Measurements from ENCODE around the gene CNN1. TPM values are rescaled to one million over a fixed set of nuclear protein-coding genes. Genes with fewer than 3 reads are reported as not detected.

The CNN1 gene
- total RNA-seq, 1 donor from 2014 or later: 27.7 TPM

DNA sequence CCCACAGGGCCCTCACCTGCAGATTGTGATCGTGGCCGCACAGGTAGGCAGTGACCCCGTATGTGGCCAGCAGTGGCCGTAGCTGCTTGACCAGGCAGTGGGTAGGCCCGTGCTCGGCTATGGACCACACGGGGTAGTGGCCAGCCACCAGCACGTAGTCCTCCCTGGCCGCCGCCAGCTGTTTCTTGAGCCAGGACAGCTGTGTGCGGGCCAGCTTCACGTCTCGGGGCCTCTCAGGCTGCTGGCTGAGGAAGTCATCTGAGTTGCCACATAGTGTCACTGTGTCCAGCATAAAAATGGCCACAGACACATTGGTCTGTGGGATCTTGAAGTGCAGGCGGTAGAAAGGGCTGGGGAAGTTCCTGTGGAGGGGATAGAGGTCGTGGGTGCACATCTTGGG lies 37.6 kb downstream of the CNN1 start:
- no peak overlapping the region for H3K27ac Mint-ChIP-seq
- no peak for DNase-seq (ENCODE audit: low spot score in 2 of 2, unreplicated experiment in 2 of 2)
- H3K9me3 Mint-ChIP-seq: no peaks in the 10 kb centered on the region
- no peaks in the 10 kb centered on the region for H3K36me3 Mint-ChIP-seq
- no peak for TF ChIP-seq CTCF (IDR thresholded peaks at IDR 0.05; ENCODE audit: unreplicated experiment)
- H3K4me1 Mint-ChIP-seq: no peaks in the 10 kb centered on the region
- peaks cover 12% of the 10 kb centered on the region for H3K27me3 Mint-ChIP-seq (ENCODE audit: low read depth)
- no peak overlapping the region for H3K4me3 Mint-ChIP-seq

DNA sequence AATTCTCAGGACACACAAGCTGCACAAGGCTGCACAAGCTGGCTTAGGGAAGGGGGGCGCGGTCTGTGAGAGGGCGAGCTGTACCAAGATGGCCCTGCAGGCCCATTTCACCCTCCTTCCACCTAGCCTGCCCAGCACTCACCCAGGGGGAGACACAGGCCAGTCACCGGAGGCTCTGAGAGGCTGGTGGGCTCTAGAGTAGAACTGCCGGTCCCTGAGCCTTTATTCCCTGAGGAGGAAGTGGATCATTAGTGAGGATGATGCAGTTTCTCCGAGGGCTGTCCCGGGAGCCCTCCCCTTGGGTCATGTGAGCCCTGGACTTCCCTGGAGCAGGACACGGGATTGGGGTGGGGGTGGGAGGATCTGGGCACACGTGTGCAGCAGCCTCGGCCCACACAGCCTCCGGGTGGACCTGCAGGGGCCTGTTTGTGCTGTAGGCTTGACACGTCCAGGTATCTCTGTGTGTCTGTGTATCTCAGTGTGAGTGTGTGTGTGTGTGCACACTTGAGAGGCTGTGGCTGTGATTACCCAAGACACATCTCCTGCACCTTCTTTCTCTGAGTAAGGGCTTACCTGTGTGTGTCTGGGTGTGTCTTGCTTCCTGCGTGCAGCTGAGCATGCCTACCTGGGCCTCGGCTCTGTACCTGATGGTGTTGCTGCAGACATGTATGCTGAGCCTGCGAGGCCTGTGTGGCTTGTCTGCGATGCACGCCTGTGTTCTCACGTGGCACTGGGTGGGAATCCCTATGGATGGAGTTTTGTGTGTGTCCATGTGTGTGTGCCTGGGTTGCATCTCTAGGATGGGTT lies 39.0 kb downstream of the CNN1 start, which contains the start of gene ACP5:
ACP5 (minus strand) TSS at position 195 of the 807 bp plus-strand sequence. CDS start 328 bp downstream, outside the sequence.
- H3K4me3 Mint-ChIP-seq: peak within 1 kb of the TSS; percentile 41
- peaks cover 12% of the 10 kb centered on the region for H3K27me3 Mint-ChIP-seq (ENCODE audit: low read depth)
- no peak within 1 kb of the TSS for H3K27ac Mint-ChIP-seq
- no peak for DNase-seq (ENCODE audit: low spot score in 2 of 2, unreplicated experiment in 2 of 2)
- no peak for TF ChIP-seq CTCF (IDR thresholded peaks at IDR 0.05; ENCODE audit: unreplicated experiment)
- H3K9me3 Mint-ChIP-seq: no peaks in the 10 kb centered on the region
- no peaks in the 10 kb centered on the region for H3K36me3 Mint-ChIP-seq
- peaks cover 3% of the 10 kb centered on the region for H3K4me1 Mint-ChIP-seq

DNA sequence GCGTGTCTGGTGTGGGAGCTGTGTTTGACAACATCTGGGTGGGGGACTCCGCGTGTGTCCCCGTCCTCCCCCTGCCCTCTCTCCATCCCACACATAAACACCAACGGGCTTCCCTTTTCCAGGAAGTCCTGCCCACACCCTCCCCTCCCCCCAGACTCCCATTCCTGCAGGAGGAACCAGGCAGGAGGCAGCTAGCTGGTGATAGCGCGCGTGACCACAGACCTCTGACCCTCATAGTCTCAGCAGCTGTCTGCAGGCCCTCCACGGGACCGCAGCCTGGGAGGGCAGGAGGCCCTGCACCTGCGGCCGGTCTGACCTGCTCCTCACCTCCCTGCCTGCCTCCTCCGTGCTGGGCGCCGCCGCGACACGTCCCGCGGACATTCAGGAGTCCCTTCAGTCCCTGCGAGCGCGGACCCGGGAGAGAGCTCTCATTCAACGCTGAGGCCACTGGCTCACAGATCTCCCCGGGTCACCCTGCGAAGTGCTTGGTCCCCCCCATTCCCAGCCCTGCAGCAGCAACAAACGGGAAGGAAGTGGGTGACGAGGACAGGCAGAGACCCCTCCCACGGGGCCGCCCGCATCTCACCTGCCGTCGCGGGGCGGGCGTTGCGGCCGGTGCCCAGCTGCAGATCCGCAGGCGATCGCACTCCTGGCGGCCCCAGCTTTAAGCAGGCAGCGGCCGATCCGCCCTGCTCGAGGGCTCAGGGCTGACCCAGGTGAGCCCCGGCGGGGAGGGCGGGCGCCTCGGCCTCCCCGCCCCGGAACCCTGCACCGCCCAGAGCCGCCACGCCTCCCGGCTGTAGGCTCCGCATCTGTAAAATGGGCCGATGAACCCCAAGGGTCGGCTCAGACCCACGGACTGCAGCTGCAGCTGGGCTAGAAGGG lies 39.8 kb downstream of the CNN1 start:
- DNase-seq (ENCODE audit: low spot score in 2 of 2, unreplicated experiment in 2 of 2): no peak
- H3K4me1 Mint-ChIP-seq: peaks cover 3% of the 10 kb centered on the region
- peaks cover 12% of the 10 kb centered on the region for H3K27me3 Mint-ChIP-seq (ENCODE audit: low read depth)
- TF ChIP-seq CTCF (IDR thresholded peaks at IDR 0.05; ENCODE audit: unreplicated experiment): no peak
- H3K27ac Mint-ChIP-seq: no peak overlapping the region
- H3K4me3 Mint-ChIP-seq: peak overlapping the region; percentile 41
- H3K36me3 Mint-ChIP-seq: no peaks in the 10 kb centered on the region
- no peaks in the 10 kb centered on the region for H3K9me3 Mint-ChIP-seq

DNA sequence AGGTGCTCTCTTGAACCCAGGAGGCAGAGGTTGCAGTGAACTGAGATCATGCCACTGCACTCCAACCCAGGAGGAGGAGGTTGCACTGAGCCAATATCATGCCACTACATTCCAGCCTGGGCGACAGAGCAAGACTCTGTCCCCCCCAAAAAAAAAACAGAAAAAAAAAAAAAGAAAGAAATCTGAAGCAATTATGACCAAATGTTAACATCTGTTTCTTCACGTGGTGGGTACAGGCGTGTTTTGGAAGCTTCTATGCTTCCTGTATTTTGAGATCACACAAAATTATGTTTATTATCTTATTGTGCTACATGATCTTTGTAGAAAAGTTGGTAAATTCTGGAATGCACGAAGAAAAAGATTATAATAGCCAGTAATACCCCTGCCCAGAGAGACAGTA lies 41.5 kb downstream of the CNN1 start:
- no peak overlapping the region for H3K4me3 Mint-ChIP-seq
- no peaks in the 10 kb centered on the region for H3K9me3 Mint-ChIP-seq
- peaks cover 12% of the 10 kb centered on the region for H3K27me3 Mint-ChIP-seq (ENCODE audit: low read depth)
- no peaks in the 10 kb centered on the region for H3K36me3 Mint-ChIP-seq
- H3K4me1 Mint-ChIP-seq: peaks cover 3% of the 10 kb centered on the region
- no peak for DNase-seq (ENCODE audit: low spot score in 2 of 2, unreplicated experiment in 2 of 2)
- no peak for TF ChIP-seq CTCF (IDR thresholded peaks at IDR 0.05; ENCODE audit: unreplicated experiment)
- H3K27ac Mint-ChIP-seq: no peak overlapping the region

GRCh38 chr19:11581740-11582139 lies 43.1 kb downstream of the CNN1 start:
- Mint-ChIP-seq H3K9me3 (no peaks in the 10 kb centered on the region), H3K36me3 (no peaks in the 10 kb centered on the region), H3K27me3 (ENCODE audit: low read depth) (peaks cover 12% of the 10 kb centered on the region), H3K4me3 (no peak overlapping the region), H3K27ac (no peak overlapping the region), H3K4me1 (peaks cover 3% of the 10 kb centered on the region)
- DNase-seq (ENCODE audit: low spot score in 2 of 2, unreplicated experiment in 2 of 2): no peak
- no peak for TF ChIP-seq CTCF (IDR thresholded peaks at IDR 0.05; ENCODE audit: unreplicated experiment)

All from mesothelial cell of epicardium (in vitro differentiated cells).